K562 (cell line): Measurements from ENCODE around the gene YIF1A. TPM values are rescaled to one million over a fixed set of nuclear protein-coding genes. Genes with fewer than 3 reads are reported as not detected.
A peak's percentile ranks its signal among the peaks of the same experiment; 100 is the strongest.

Experiments used
- AFF4 ChIP-seq: sonication (generic); formaldehyde crosslinking; IDR thresholded peaks from 2 replicates; pipeline ENCODE4 v1.8.0; 2023; ENCODE audit warnings: mild to moderate bottlenecking, missing genetic modification reagents
- CBX8 ChIP-seq: fragments of 200-600 bp; sonication (generic); IDR thresholded peaks from 2 replicates; pipeline ENCODE4 v1.6.1; 2012; ENCODE audit warnings: borderline replicate concordance, mixed run types, low read depth, mild to moderate bottlenecking, moderate library complexity, mixed read lengths, low read length, control low read depth, inconsistent platforms; ENCODE audit not compliant: poor library complexity, severe bottlenecking; ENCODE audit errors: extremely low read depth
- E2F6 ChIP-seq, 2 experiments: IDR thresholded peaks; 2 replicates each; pipeline ENCODE4 v1.6.1; 2011; ENCODE audit warnings: borderline replicate concordance in 1 of 2, control low read depth in 1 of 2, low read depth in 1 of 2, low read length in 1 of 2, mild to moderate bottlenecking in 1 of 2, mixed read lengths in 1 of 2, moderate library complexity in 1 of 2; ENCODE audit not compliant: insufficient read depth in 1 of 2, insufficient read length in 1 of 2, poor library complexity in 1 of 2, severe bottlenecking in 1 of 2; ENCODE audit errors: extremely low read depth in 1 of 2
- E4F1 ChIP-seq: fragments of 250-450 bp; sonication (Bioruptor Pico); IDR thresholded peaks from 2 replicates; pipeline ENCODE4 v1.5.0; 2021; ENCODE audit warnings: mild to moderate bottlenecking, borderline replicate concordance
- FOSL1 ChIP-seq: fragments of 200-800 bp; sonication (Bioruptor generic); conservative IDR thresholded peaks from 2 replicates; pipeline ENCODE4 v1.6.1; 2016; ENCODE audit warnings: missing genetic modification characterization, missing compliant biosample characterization
- HES1 ChIP-seq: fragments of 450-650 bp; IDR thresholded peaks from 2 replicates; pipeline ENCODE4 v1.6.1; 2016; ENCODE audit warnings: low read depth, mild to moderate bottlenecking, moderate library complexity
- NCOR1 ChIP-seq: fragments of 450-650 bp; IDR thresholded peaks from 2 replicates; pipeline ENCODE4 v1.6.1; 2016; ENCODE audit warnings: mild to moderate bottlenecking, moderate library complexity
- NONO ChIP-seq, 2 experiments: fragments of 200-400 bp in 1 of 2; fragments of 450-650 bp in 1 of 2; formaldehyde crosslinking in 1 of 2; IDR thresholded peaks; 2 replicates each; pipeline ENCODE4 v1.6.1; 2017; ENCODE audit warnings: low read depth in 2 of 2, mild to moderate bottlenecking in 2 of 2, moderate library complexity in 2 of 2, low read length in 1 of 2
- NRF1 ChIP-seq, 2 experiments: fragments of 450-650 bp; IDR thresholded peaks in 1 of 2; conservative IDR thresholded peaks in 1 of 2; 2 replicates each; pipeline ENCODE4 v1.6.1; 2014; ENCODE audit warnings: mild to moderate bottlenecking in 2 of 2
- PKNOX1 ChIP-seq: fragments of 450-650 bp; IDR thresholded peaks from 2 replicates; pipeline ENCODE4 v1.6.1; 2016
- PTRF ChIP-seq: fragments of 450-650 bp; IDR thresholded peaks from 2 replicates; pipeline ENCODE4 v1.6.1; 2016; ENCODE audit warnings: mild to moderate bottlenecking, missing genetic modification characterization, missing compliant biosample characterization
- RFX1 ChIP-seq: fragments of 450-650 bp; IDR thresholded peaks from 2 replicates; pipeline ENCODE4 v1.6.1; 2016; ENCODE audit warnings: mild to moderate bottlenecking, moderate library complexity
- SIX5 ChIP-seq, 2 experiments: IDR thresholded peaks; 2 replicates each; pipeline ENCODE4 v1.6.1; 2011; ENCODE audit warnings: low read length in 2 of 2, borderline replicate concordance in 1 of 2, low read depth in 1 of 2, mild to moderate bottlenecking in 1 of 2, moderate library complexity in 1 of 2; ENCODE audit not compliant: insufficient read depth in 1 of 2
- ZNF133 ChIP-seq: fragments of 250-450 bp; sonication (Bioruptor Pico); IDR thresholded peaks from 2 replicates; pipeline ENCODE4 v1.4.0; 2020; ENCODE audit warnings: mild to moderate bottlenecking
- ZNF75A ChIP-seq: fragments of 450-650 bp; formaldehyde crosslinking; IDR thresholded peaks from 2 replicates; pipeline ENCODE4 v1.4.0; 2020; ENCODE audit warnings: mild to moderate bottlenecking
- polyA plus RNA-seq, 8 experiments: library from polyadenylated mRNA; depleted of rRNA in 4 of 8; stranded (reverse) in 5 of 8; unstranded in 3 of 8; fragments of >200 nt; fragmentation: Nextera tagmentation in 2 of 8; fragmentation: Illumina TruSeq in 1 of 8; extraction: Ambion mirVana in 2 of 8; extraction: Trizol in 1 of 8; gene quantifications; 2 replicates each; pipeline versions ENCODE4 v1.2.1 to v1.2.3, GENCODE V29; 2011 to 2014; ENCODE audit warnings: inconsistent platforms in 1 of 8, missing spikeins in 1 of 8
- total RNA-seq, 7 experiments: library from RNA; depleted of rRNA in 6 of 7; stranded (reverse); fragments of >200 nt in 6 of 7; fragmentation: Illumina TruSeq in 2 of 7; extraction: Trizol in 2 of 7; gene quantifications; 2 replicates each; pipeline versions ENCODE4 v1.2.1 to v1.2.3, GENCODE V29; 2011 to 2021; ENCODE audit warnings: low replicate concordance in 1 of 7

Gene YIF1A
- total and polyA plus RNA-seq, 9 of the 15 experiments (the other 6 are each of a cell fraction or from before 2014, with no cell fraction given): 8.6 to 121 (median 77.2) TPM

GRCh38 chr11:66280428-66280827 is 8.5 kb downstream of the YIF1A start (continued):
- no peak for TF ChIP-seq E2F6 (IDR thresholded peaks at IDR 0.05; ENCODE audit: borderline replicate concordance in 1 of 2, extremely low read depth in 1 of 2, insufficient read depth in 1 of 2, insufficient read length in 1 of 2, low read depth in 1 of 2, low read length in 1 of 2, poor library complexity in 1 of 2, severe bottlenecking in 1 of 2)
- no peak for TF ChIP-seq NCOR1
- no peak for TF ChIP-seq E4F1
- no peak for TF ChIP-seq PTRF (tag)
- no peak for TF ChIP-seq NRF1 (conservative IDR thresholded peaks at IDR 0.05 in 1 of 2, IDR thresholded peaks at IDR 0.05 in 1 of 2)
- peak; percentile 71 for TF ChIP-seq PKNOX1
- TF ChIP-seq SIX5 (IDR thresholded peaks at IDR 0.05; ENCODE audit: borderline replicate concordance in 1 of 2, insufficient read depth in 1 of 2, low read depth in 1 of 2, low read length in 2 of 2): no peak
- no peak for TF ChIP-seq ZNF133
- TF ChIP-seq CBX8: no peak
- TF ChIP-seq HES1: no peak
- no peak for TF ChIP-seq NONO (IDR thresholded peaks at IDR 0.05; ENCODE audit: low read depth in 2 of 2, low read length in 1 of 2)
- no peak for TF ChIP-seq FOSL1
- peak; percentile 32; the same call in 1 of the 2 replicates for TF ChIP-seq RFX1
- no peak for TF ChIP-seq AFF4 (CRISPR knock-in tag)
- no peak for TF ChIP-seq ZNF75A
- TF ChIP-seq, all 486 proteins: peak for 4
